GM12865 (cell line): ENCODE data around the gene NDUFA7.
"Not testable (repeated sequence)": the region's sequence is repeated elsewhere in the genome, so short reads cannot be mapped to it uniquely, and the experiment has no call there.

Experiments used
- DNase-seq: peaks from one replicate; pipeline ENCODE4 v3.0.0; 2010; ENCODE audit warnings: low read depth
- H3K4me3 ChIP-seq: 2 replicates; pipeline ENCODE4 v1.5.1; 2011; ENCODE audit warnings: mild to moderate bottlenecking, low read depth, low read length, control low read depth
- TF ChIP-seq, protein P1 (sequence below): IDR thresholded peaks from 2 replicates; pipeline ENCODE4 v1.5.1; 2011; ENCODE audit warnings: low read length, control low read depth, low read depth, inconsistent platforms; ENCODE audit not compliant: insufficient read depth; ENCODE audit errors: missing control alignments

NDUFA7 gene

GRCh38 chr19:8363803-8364771 is 42.9 kb upstream of the NDUFA7 start, which contains the start of gene ANGPTL4:
Gene ANGPTL4 (plus strand): TSS chr19:8364155. CDS start chr19:8364322, 167 bp downstream.
- H3K4me3 ChIP-seq, result no peak within 1 kb of the TSS
- TF ChIP-seq, protein P1, sequence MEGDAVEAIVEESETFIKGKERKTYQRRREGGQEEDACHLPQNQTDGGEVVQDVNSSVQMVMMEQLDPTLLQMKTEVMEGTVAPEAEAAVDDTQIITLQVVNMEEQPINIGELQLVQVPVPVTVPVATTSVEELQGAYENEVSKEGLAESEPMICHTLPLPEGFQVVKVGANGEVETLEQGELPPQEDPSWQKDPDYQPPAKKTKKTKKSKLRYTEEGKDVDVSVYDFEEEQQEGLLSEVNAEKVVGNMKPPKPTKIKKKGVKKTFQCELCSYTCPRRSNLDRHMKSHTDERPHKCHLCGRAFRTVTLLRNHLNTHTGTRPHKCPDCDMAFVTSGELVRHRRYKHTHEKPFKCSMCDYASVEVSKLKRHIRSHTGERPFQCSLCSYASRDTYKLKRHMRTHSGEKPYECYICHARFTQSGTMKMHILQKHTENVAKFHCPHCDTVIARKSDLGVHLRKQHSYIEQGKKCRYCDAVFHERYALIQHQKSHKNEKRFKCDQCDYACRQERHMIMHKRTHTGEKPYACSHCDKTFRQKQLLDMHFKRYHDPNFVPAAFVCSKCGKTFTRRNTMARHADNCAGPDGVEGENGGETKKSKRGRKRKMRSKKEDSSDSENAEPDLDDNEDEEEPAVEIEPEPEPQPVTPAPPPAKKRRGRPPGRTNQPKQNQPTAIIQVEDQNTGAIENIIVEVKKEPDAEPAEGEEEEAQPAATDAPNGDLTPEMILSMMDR, result no peak
- DNase-seq, result no peak

DNA sequence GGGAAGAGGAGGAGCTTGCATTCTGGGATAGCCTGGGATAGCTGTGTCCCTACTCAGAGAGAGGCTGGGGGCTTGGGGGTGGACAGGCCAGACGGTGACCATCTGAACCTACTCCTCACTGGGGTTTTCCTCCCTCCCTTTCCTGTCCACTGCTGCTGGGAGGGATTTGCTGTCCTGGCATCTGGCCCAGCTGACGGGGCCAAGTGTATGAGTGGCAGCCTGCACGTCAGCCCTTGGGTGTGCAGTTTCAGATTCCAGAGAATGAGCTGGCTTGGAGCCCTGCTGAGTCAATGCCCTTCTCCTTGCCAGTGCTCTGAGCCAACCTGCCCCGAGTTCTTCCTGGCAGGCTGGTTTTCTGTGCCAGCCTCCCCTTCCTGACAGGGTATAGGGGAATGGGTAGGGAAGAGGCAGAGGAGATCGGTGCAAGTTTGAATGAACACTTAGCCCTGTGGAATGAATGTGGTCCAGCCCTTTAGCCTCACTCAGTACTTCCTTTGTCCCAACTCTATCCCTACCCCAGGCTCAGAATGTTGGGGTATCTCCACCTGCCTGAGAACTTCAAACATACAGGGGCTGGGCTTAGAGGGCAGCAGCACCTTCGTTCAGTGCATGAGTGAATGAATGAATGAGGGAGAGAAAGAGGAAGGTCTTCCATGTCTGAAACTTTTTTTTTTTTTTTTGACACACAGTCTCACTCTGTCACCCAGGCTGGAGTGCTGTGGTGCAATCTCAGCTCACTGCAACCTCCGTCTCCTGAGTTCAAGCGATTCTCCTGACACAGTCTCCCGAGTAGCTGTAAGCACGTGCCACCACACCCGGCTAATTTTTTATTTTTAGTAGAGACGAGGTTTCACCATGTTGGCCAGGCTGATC is 41.0 kb upstream of the NDUFA7 start:
- TF ChIP-seq, protein P1, result no peak
- no peak overlapping the region for H3K4me3 ChIP-seq
- no peak for DNase-seq

GRCh38 chr19:8360196-8360595 is 39.0 kb upstream of the NDUFA7 start:
- H3K4me3 ChIP-seq, result no peak overlapping the region
- TF ChIP-seq, protein P1, result no peak

GRCh38 chr19:8358948-8359347 is 37.8 kb upstream of the NDUFA7 start:
- DNase-seq, result no peak
- H3K4me3 ChIP-seq, result no peak overlapping the region
- TF ChIP-seq, protein P1, result no peak

More at GRCh38 chr19:8360196-8360595, 39.0 kb upstream of the NDUFA7 start:
- DNase-seq, result no peak

DNA sequence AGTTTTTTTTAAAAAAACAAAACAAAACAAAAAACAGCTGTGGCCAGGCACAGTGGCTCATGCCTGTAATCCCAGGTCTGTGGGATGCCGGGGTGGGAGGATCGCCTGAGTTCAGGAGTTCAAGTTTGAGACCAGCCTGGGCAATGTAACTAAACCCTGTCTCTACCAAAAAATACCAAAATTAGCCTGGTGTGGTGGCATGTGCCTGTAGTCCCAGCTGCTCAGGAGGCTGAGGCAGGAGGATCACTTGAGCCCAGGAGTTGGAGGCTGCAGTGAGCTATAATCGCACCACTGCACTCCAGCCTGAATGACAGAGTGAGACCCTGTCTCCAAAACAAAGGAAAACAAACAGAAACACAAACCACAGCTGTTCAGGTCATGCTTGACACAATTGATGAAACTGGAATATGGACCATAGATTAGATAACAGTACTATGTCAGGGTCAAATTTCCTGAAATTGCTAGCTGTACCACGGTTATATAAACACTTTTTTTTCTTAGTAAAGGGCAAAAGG is 35.9 kb upstream of the NDUFA7 start:
- TF ChIP-seq, protein P1, result no peak
- H3K4me3 ChIP-seq, result no peak overlapping the region
- DNase-seq, result no peak

DNA sequence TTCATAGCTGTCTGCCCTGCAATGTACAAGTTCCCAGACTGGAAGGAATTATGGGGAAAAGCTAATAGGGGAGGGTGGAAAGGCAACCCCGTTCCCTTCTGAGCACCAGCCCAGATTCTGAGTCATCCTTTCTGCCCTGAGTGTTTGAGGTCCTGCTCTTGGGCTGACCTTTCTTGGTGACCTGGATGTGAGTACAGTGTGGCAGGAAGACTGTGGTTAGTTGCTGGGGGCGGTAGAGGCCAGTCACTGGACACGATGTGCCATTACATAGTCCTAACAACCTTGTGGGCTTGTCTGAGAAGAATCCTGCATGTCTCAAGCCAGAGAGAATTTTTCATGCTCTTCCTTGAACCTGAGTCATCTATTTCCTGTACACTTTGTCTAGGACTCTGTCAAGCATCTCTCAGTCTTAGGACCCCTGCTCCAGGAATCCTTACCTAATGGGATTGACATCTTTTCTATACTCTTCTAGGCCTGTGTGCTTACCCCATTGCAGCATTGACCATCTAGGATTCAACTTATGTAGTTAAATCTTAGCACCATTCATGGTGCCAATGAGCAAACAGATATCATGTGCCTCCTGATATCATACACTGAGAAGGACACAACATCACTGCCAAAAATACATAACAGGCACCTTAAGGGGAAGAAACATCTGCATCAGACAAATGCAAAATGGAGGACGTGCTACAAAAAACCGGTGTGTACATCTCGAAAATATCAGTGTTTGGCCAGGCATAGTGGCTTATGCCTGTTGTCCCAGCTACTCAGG is 34.6 kb upstream of the NDUFA7 start:
- DNase-seq, result no peak
- H3K4me3 ChIP-seq, result no peak overlapping the region
- TF ChIP-seq, protein P1, result no peak

GRCh38 chr19:8352845-8353244 is 31.7 kb upstream of the NDUFA7 start:
- DNase-seq, H3K4me3 ChIP-seq: not testable (repeated sequence)
